Ovary (tissue), 9 donors: ENCODE results near the gene RBFOX2. TPM values are rescaled to one million over a fixed set of nuclear protein-coding genes. Genes with fewer than 3 reads are reported as not detected.
"Not testable (repeated sequence)": the region's sequence is repeated elsewhere in the genome, so short reads cannot be mapped to it uniquely, and the experiment has no call there.

Source experiments
- DNase-seq, 5 donors: peaks; one replicate each; pipeline ENCODE4 v3.0.0-alpha.2; 2019 to 2020
- H3K27ac ChIP-seq, 2 donors: fragments of 200-600 bp; one replicate each; pipeline versions ENCODE4 v1.5.1 to v1.8.0; 2019 to 2022
- H3K27me3 ChIP-seq: fragments of 200-600 bp; one replicate; pipeline ENCODE4 v1.8.0; 2022
- H3K36me3 ChIP-seq: fragments of 200-600 bp; sonication (generic); one replicate; pipeline ENCODE4 v1.5.1; 2019
- H3K4me1 ChIP-seq: one replicate; pipeline ENCODE4 v1.8.1; 2013; ENCODE audit warnings: mild to moderate bottlenecking, moderate library complexity; ENCODE audit not compliant: insufficient read depth
- H3K4me3 ChIP-seq: fragments of 200-600 bp; sonication (generic); one replicate; pipeline ENCODE4 v1.5.1; 2017
- H3K9me3 ChIP-seq, 2 donors: fragments of 200-600 bp in 1 of 2; sonication (generic) in 1 of 2; one replicate each; pipeline versions ENCODE4 v1.5.1 to v1.8.1; 2013 to 2019; ENCODE audit warnings: mild to moderate bottlenecking in 1 of 2, moderate library complexity in 1 of 2
- CTCF ChIP-seq, 3 donors: fragments of 450-650 bp in 2 of 3; fragments of 200-600 bp in 1 of 3; IDR thresholded peaks; one replicate each; pipeline versions ENCODE4 v1.5.1 to v1.8.0; 2016 to 2022; ENCODE audit warnings: antibody characterized with exemption in 3 of 3, mild to moderate bottlenecking in 1 of 3
- EP300 ChIP-seq: sonication (generic); formaldehyde crosslinking; IDR thresholded peaks from one replicate; pipeline ENCODE4 v1.6.1; 2017; ENCODE audit warnings: antibody characterized with exemption
- POLR2A ChIP-seq: fragments of 450-650 bp; IDR thresholded peaks from one replicate; pipeline ENCODE4 v1.6.1; 2017; ENCODE audit warnings: antibody characterized with exemption, mild to moderate bottlenecking, moderate library complexity
- WGBS, 3 donors: extraction: QIAGEN DNeasy Blood & Tissue Kit in 1 of 3; methylation state at CpG; one replicate each; pipeline versions ENCODE4 v1.1.5 to v1.1.7; 2013 to 2017; 5-methylcytosine and 5-hydroxymethylcytosine counted together
- intact Hi-C, 4 donors: fragments of 100-400 bp; cut with DNase I; formaldehyde crosslinking; loops; one replicate each; pipeline versions ENCODE4 v1.11.0 to v1.15.1; 2022 to 2023
- polyA plus RNA-seq, 2 donors: library from polyadenylated mRNA; stranded (reverse); fragments of 200-250 nt in 1 of 2; fragments of 350-450 nt in 1 of 2; fragmentation: Illumina TruSeq in 1 of 2; extraction: RNeasy Lipid Tissue Mini Kit (QIAGEN cat#74804) in 1 of 2; gene quantifications; one replicate each; pipeline ENCODE4 v1.2.3, GENCODE V29; 2013 to 2014
- total RNA-seq, 7 donors: library from RNA; depleted of rRNA in 2 of 7; stranded (reverse); fragments of >200 nt in 2 of 7; fragmentation: NEBNext Ultra II Directional in 3 of 7; extraction: Animal tissue kit (Norgen Biotek cat#: 25700) in 3 of 7; gene quantifications; one replicate each; pipeline versions ENCODE4 v1.1.0 to v1.2.4, GENCODE V29; 2016 to 2023
- donor health status: DM: no; HTN: no; CAD: no; lungs with moderate emphysema.
- donor health status: DM: no; HTN: no; CAD: no.
- donor health status: Bipolar disorder and iron deficiency.
- donor health status: DM: yes; HTN: yes; CAD: no.
- donor health status: DM: no; HTN: no; CAD: no.
- donor health status: DM: yes; HTN: yes; CAD: no.

RBFOX2 gene
- total and polyA plus RNA-seq, 9 donors: 68.7 to 140 (median 128) TPM

- TF ChIP-seq POLR2A (no peak), CTCF (IDR thresholded peaks at IDR 0.05) (no peak), EP300 (no peak)
- no peak for DNase-seq
- 87 to 96% (median 89%) methylated on average over 2 of the region's 2 CpGs for WGBS, 3 donors
- Histone ChIP-seq H3K4me1 (no peaks in the 10 kb centered on the region), H3K9me3 (no peaks in the 10 kb centered on the region), H3K27me3 (no peaks in the 10 kb centered on the region), H3K4me3 (no peak overlapping the region), H3K36me3 (no peaks in the 10 kb centered on the region), H3K27ac (no peak overlapping the region)
- intact Hi-C loops: no loop called here
Measured at GRCh38 chr22:36049678-36049997, 21.0 kb upstream of the RBFOX2 start.

GRCh38 chr22:36048911-36049677 is 20.5 kb upstream of the RBFOX2 start:
- 73 to 79% (median 75%) methylated on average over 11 of the region's 11 CpGs for WGBS, 3 donors
- Histone ChIP-seq H3K36me3 (no peaks in the 10 kb centered on the region), H3K27me3 (no peaks in the 10 kb centered on the region), H3K9me3 (no peaks in the 10 kb centered on the region), H3K4me1 (no peaks in the 10 kb centered on the region), H3K27ac (no peak overlapping the region), H3K4me3 (no peak overlapping the region)
- no peak for DNase-seq
- TF ChIP-seq CTCF (IDR thresholded peaks at IDR 0.05): no peak
- no peak for TF ChIP-seq EP300
- TF ChIP-seq POLR2A: no peak
- intact Hi-C loops: no loop called here

- DNase-seq, H3K9me3 ChIP-seq, H3K4me1 ChIP-seq, H3K36me3 ChIP-seq, H3K4me3 ChIP-seq, H3K27me3 ChIP-seq, intact Hi-C loops, H3K27ac ChIP-seq: not testable (repeated sequence)
- WGBS, 3 donors: 90 to 93% (median 91%) methylated on average over 3 of the region's 3 CpGs
Measured at GRCh38 chr22:36044517-36044916, 15.9 kb upstream of the RBFOX2 start.

GRCh38 chr22:36042240-36042639 is 13.6 kb upstream of the RBFOX2 start:
- H3K36me3 ChIP-seq: no peaks in the 10 kb centered on the region
- no peak overlapping the region for H3K4me3 ChIP-seq
- no peaks in the 10 kb centered on the region for H3K4me1 ChIP-seq
- TF ChIP-seq POLR2A (no peak), CTCF (IDR thresholded peaks at IDR 0.05) (no peak), EP300 (no peak)
- 84 to 88% (median 87%) methylated on average over 5 of the region's 5 CpGs for WGBS, 3 donors
- H3K9me3 ChIP-seq: no peaks in the 10 kb centered on the region
- no peak overlapping the region for H3K27ac ChIP-seq
- no peak for DNase-seq
- intact Hi-C loops: no loop called here
- H3K27me3 ChIP-seq: no peaks in the 10 kb centered on the region

GRCh38 chr22:36039125-36039524 is 10.5 kb upstream of the RBFOX2 start:
- H3K27ac ChIP-seq: no peak overlapping the region
- no peak for DNase-seq
- 94 to 95% (median 95%) methylated on average over 3 of the region's 3 CpGs for WGBS, 3 donors
- H3K4me3 ChIP-seq: no peak overlapping the region
- peaks cover 2% of the 10 kb centered on the region for H3K4me1 ChIP-seq
- no peaks in the 10 kb centered on the region for H3K36me3 ChIP-seq
- H3K27me3 ChIP-seq: no peaks in the 10 kb centered on the region
- H3K9me3 ChIP-seq: no peaks in the 10 kb centered on the region
- no peak for TF ChIP-seq EP300
- TF ChIP-seq CTCF (IDR thresholded peaks at IDR 0.05): no peak
- TF ChIP-seq POLR2A: no peak
- intact Hi-C loops: no loop called here
